Left lung (tissue), 10 donors: ENCODE results near the gene SIAH2. TPM values are rescaled to one million over a fixed set of nuclear protein-coding genes. Genes with fewer than 3 reads are reported as not detected.

ENCODE experiments used
- ATAC-seq: fragments of 200-7000 bp; cut with Tn5 transposase; one replicate; pipeline ENCODE4 v1.9.1; 2020; ENCODE audit warnings: moderate library complexity
- DNase-seq, 4 donors: peaks; one replicate each; pipeline ENCODE4 v3.0.0-alpha.2; 2013 to 2020
- H3K27ac ChIP-seq, 2 donors: fragments of 200-600 bp; sonication (generic) in 1 of 2; one replicate each; pipeline versions ENCODE4 v1.5.0 to v1.8.0; 2020 to 2021
- H3K27me3 ChIP-seq, 2 donors: fragments of 200-600 bp; sonication (generic) in 1 of 2; one replicate each; pipeline versions ENCODE4 v1.5.0 to v1.8.0; 2020 to 2021
- H3K36me3 ChIP-seq, 2 donors: fragments of 200-600 bp; sonication (generic) in 1 of 2; one replicate each; pipeline versions ENCODE4 v1.5.0 to v1.8.0; 2020 to 2021
- H3K4me1 ChIP-seq, 2 donors: fragments of 200-600 bp; one replicate each; pipeline ENCODE4 v1.8.0; 2021
- H3K4me3 ChIP-seq, 2 donors: fragments of 200-600 bp; sonication (generic) in 1 of 2; one replicate each; pipeline versions ENCODE4 v1.5.0 to v1.8.0; 2020 to 2021; ENCODE audit warnings: mild to moderate bottlenecking in 1 of 2
- H3K9me3 ChIP-seq, 2 donors: fragments of 200-600 bp; sonication (generic) in 1 of 2; one replicate each; pipeline versions ENCODE4 v1.5.0 to v1.8.0; 2020 to 2021
- CTCF ChIP-seq, 2 donors: fragments of 200-600 bp; sonication (generic) in 1 of 2; IDR thresholded peaks; one replicate each; pipeline versions ENCODE4 v1.5.0 to v1.8.0; 2021; ENCODE audit warnings: antibody characterized with exemption in 2 of 2
- intact Hi-C, 2 donors: fragments of 100-400 bp; cut with DNase I; formaldehyde crosslinking; loops; one replicate each; pipeline versions ENCODE4 v1.11.2 to v1.14.2; 2022
- polyA plus RNA-seq, 6 donors: library from polyadenylated mRNA; unstranded; fragments of 120-200 nt; gene quantifications; one replicate each; pipeline ENCODE4 v1.2.1, GENCODE V29; 2013; ENCODE audit not compliant: insufficient read length in 6 of 6
- total RNA-seq, 2 donors: library from RNA; stranded (reverse); fragmentation: NEBNext Ultra II Directional; extraction: Animal tissue kit (Norgen Biotek cat#: 25700); gene quantifications; one replicate each; pipeline ENCODE4 v1.2.1, GENCODE V29; 2021
- donor health status: DM: no; HTN: yes; CAD: no.
- donor health status: DM: no; HTN: no; CAD: no.

SIAH2 gene
- total and polyA plus RNA-seq, 8 donors: 19.1 to 22.9 (median 21.6) TPM

- H3K4me1 ChIP-seq: peaks cover 0 to 48% of the 10 kb centered on the region in 2 donors
- H3K27me3 ChIP-seq: no peaks in the 10 kb centered on the region
- peaks cover 0 to 21% of the 10 kb centered on the region in 2 donors for H3K36me3 ChIP-seq
- ATAC-seq (no peak), DNase-seq (no peak)
- TF ChIP-seq CTCF (IDR thresholded peaks at IDR 0.05): no peak
- H3K9me3 ChIP-seq: no peaks in the 10 kb centered on the region
- no peak overlapping the region for H3K4me3 ChIP-seq
- H3K27ac ChIP-seq: no peak overlapping the region
- intact Hi-C loops: no loop called here
These were observed 21.4 kb downstream of the SIAH2 start for GRCh38 chr3:150741497-150742140.

GRCh38 chr3:150740733-150741496, 22.1 kb downstream of the SIAH2 start:
- TF ChIP-seq CTCF (IDR thresholded peaks at IDR 0.05): no peak
- intact Hi-C loops: no loop called here
- DNase-seq (no peak), ATAC-seq (no peak)
- Histone ChIP-seq H3K9me3 (no peaks in the 10 kb centered on the region), H3K36me3 (peaks cover 0 to 21% of the 10 kb centered on the region in 2 donors), H3K27ac (no peak overlapping the region), H3K27me3 (no peaks in the 10 kb centered on the region), H3K4me3 (no peak overlapping the region), H3K4me1 (peaks cover 0 to 48% of the 10 kb centered on the region in 2 donors)

GRCh38 chr3:150739877-150740645, 22.9 kb downstream of the SIAH2 start:
- Histone ChIP-seq H3K9me3 (no peaks in the 10 kb centered on the region), H3K36me3 (peaks cover 0 to 21% of the 10 kb centered on the region in 2 donors), H3K27me3 (no peaks in the 10 kb centered on the region), H3K4me1 (peaks cover 0 to 45% of the 10 kb centered on the region in 2 donors), H3K4me3 (no peak overlapping the region), H3K27ac (no peak overlapping the region)
- intact Hi-C loops: no loop called here
- TF ChIP-seq CTCF (IDR thresholded peaks at IDR 0.05): no peak
- no peak for ATAC-seq
- no peak for DNase-seq

- intact Hi-C loops: no loop called here
- Histone ChIP-seq H3K9me3 (no peaks in the 10 kb centered on the region), H3K4me1 (peaks cover 0 to 38% of the 10 kb centered on the region in 2 donors), H3K4me3 (no peak overlapping the region), H3K27ac (no peak overlapping the region), H3K36me3 (peaks cover 0 to 21% of the 10 kb centered on the region in 2 donors), H3K27me3 (no peaks in the 10 kb centered on the region)
- no peak for ATAC-seq
- no peak for DNase-seq
- no peak for TF ChIP-seq CTCF (IDR thresholded peaks at IDR 0.05)
These were observed 23.6 kb downstream of the SIAH2 start for GRCh38 chr3:150739200-150739863.
